NCI-H748 (cell line): ENCODE results near the gene OR4C11.

Source experiments
- DNase-seq: peaks from one replicate; lab custom pipeline; 2025; ENCODE audit not compliant: unreplicated experiment; lab: John Stamatoyannopoulos, UW

The OR4C11 gene, protein sequence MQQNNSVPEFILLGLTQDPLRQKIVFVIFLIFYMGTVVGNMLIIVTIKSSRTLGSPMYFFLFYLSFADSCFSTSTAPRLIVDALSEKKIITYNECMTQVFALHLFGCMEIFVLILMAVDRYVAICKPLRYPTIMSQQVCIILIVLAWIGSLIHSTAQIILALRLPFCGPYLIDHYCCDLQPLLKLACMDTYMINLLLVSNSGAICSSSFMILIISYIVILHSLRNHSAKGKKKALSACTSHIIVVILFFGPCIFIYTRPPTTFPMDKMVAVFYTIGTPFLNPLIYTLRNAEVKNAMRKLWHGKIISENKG

DNA sequence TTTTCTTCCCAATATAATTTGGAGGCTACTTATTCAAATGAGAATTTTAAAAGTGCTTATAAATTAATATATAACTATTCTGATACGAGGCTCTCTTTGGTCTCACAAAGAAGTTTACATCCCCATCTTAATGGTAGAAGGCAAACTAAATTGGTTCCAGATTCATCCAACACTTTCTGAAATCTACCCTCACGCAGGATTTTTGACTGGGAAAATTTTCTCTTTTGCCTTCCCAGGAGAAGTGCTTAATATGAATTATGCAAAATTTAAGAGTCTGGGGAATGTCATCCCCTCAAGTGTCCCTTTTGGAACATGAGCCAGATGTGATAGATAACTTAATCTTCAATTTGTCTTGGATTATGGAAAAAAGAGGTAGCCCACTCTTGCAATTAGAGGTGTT is at the start of gene OR4C11:
Gene OR4C11 (minus strand): TSS at position 101 of the 400 bp plus-strand sequence. CDS start 3,272 bp downstream, outside the sequence.
- no peak for DNase-seq

DNA sequence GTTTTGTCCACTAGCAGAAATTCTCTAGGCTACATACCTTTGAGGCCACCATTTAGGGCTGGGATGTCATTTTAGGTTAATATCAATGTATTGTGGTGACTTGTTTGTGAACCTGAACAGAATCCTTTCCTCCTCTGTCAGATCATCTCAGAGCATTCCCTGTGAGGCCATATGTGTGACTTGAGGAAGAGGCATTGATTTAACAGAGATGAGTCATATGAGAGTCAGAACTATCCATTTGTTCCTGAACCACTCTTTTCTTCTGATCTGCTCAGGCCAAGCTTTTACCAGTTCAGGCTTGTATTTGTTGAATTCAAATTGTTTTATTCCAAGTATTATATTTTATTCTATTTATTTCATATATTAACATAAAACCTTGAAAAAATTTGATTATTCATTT is 47.7 kb upstream of the OR4C11 start:
- no peak for DNase-seq

DNA sequence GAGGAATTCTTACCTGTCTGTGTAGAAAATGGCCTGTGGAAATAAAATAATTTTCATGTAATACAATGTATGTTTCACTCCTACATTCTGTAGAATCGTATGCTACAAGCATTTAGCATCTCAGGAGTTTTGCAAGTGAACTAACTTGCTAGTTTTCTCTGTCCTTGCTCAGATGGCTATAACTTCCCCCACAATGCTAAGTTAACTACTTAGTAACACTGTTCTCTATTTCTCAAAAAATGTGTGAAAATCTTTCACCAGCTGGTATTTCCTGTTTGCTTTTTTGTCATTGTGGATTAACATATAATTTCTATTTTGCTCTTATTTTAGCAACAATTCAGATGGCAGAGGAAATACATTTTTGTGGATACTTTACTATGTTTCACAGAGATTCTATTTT is 45.1 kb upstream of the OR4C11 start:
- DNase-seq, result no peak

DNA sequence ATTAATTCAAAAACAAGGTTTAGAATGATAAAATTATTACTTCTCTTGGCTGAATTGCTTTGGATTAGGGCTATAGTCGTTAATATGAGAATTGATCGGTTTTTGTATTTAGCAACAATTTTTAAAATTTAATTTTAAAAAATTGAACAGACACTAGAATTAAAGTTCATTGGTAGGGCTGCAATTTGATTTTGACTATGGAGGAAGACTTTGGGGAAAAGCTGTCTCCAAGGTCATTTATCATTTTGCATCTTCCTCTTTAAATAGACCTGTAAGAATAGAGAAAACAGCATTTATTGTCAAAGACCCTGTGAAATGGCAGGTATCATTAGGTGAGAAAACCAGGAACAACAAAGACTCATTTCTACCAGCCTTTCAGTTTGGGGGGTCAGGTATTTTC is 40.6 kb upstream of the OR4C11 start, which contains the start of gene OR4S2:
Gene OR4S2 (plus strand): TSS at position 301 of the 400 bp plus-strand sequence. CDS start 2,577 bp downstream, outside the sequence.
- no peak for DNase-seq

DNA sequence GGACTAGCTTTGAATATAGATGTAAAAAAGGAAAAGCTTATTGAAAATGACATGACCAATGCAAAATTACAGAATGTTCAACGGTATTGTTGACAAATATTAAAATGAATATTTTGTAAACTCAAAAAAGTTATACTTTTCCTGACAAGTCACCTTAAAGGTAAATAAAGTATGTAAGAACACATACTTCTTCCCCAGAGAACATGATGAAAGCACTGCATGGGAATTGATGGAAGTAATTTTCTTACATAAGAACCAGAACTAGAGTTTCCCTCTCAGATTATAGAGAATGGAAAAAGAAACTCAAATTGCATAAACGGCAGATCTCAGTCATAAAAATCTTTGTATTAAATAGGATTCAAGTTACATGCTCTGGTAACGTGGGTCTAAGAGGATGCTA is 27.4 kb upstream of the OR4C11 start, which contains the start of gene OR4P4:
Gene OR4P4 (plus strand): TSS at position 301 of the 400 bp plus-strand sequence.
- no peak for DNase-seq

DNA sequence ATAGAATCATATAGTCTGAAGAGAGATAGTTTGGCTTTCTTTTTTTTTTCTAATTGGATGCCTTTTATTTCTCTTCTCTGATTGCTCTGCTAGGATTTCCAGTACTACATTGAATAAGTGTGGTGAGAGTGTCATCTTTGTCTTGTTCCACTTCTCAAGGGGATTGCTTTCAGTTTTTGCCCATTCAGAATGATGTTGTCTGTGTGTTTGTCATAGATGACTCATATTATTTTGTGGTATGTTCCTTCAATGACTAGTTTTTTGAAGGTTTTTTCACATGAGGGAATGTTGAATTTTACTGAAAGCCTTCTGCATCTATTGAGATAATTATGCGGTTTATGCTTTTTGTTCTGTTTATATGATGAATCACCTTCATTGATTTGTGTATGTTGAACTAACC is 17.1 kb upstream of the OR4C11 start:
- no peak for DNase-seq

DNA sequence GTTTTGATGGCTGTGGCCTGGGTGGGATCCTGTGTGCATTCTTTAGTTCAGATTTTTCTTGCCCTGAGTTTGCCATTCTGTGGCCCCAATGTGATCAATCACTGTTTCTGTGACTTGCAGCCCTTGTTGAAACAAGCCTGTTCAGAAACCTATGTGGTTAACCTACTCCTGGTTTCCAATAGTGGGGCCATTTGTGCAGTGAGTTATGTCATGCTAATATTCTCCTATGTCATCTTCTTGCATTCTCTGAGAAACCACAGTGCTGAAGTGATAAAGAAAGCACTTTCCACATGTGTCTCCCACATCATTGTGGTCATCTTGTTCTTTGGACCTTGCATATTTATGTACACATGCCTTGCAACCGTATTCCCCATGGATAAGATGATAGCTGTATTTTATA is 34.9 kb downstream of the OR4C11 start:
- no peak for DNase-seq

DNA sequence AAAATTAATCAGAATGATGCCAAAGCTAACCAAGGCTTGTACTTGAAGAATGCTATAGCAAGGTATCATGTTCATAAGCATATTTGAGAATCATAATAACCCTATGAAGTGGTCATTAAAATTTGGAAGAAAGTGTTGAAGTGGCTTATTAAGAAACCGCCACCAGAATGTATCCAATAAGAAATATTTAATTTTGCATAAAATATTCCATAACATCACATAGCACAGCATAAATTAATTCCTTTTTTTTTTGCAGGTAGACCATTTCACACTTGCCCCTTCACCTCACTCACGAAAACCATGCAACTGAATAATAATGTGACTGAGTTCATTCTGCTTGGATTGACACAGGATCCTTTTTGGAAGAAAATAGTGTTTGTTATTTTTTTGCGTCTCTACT is 35.6 kb downstream of the OR4C11 start, which contains the start of gene OR4C16:
Gene OR4C16 (plus strand): TSS at position 301 of the 400 bp plus-strand sequence. CDS start 0 bp downstream, at position 301.
- no peak for DNase-seq

DNA sequence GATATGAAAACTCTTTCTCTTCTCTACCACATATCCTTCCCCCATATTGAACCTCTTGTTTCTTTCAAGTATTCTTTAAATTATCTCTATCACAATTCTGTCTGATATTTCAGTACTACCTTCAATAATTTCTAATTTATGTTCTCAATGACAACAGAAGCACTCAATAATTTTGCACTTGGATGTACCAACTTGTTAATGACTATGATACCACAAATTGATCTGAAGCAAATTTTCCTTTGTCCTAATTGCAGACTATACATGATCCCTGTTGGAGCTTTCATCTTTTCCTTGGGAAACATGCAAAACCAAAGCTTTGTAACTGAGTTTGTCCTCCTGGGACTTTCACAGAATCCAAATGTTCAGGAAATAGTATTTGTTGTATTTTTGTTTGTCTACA is 53.3 kb downstream of the OR4C11 start, which contains the start of gene OR4C15:
Gene OR4C15 (plus strand): TSS at position 301 of the 400 bp plus-strand sequence. CDS start 0 bp downstream, at position 301.
- no peak for DNase-seq
